Measurements from ENCODE around the gene OR5D14. TPM values are rescaled to one million over a fixed set of nuclear protein-coding genes. Genes with fewer than 3 reads are reported as not detected.

The OR5D14 gene
- not detected in 2 replicates for total RNA-seq

DNA sequence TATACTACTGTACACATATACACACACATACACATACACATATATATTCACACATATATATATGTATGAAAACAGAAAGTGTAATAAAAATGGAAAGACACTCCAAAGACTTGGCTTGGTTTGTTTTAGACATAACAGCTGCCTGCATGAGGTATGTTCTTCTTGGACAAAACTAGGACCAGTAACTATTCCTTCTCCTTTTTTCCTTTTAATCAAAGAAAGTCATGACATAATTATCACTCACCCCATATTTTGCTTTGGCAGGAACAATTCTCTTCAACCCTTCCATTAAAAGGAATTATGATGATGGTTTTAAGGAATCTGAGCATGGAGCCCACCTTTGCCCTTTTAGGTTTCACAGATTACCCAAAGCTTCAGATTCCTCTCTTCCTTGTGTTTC lies at the start of gene OR5D14:
TSS of gene OR5D14 (plus strand) at position 301 of the 400 bp plus-strand sequence. CDS start at position 301, 0 bp downstream.

DNA sequence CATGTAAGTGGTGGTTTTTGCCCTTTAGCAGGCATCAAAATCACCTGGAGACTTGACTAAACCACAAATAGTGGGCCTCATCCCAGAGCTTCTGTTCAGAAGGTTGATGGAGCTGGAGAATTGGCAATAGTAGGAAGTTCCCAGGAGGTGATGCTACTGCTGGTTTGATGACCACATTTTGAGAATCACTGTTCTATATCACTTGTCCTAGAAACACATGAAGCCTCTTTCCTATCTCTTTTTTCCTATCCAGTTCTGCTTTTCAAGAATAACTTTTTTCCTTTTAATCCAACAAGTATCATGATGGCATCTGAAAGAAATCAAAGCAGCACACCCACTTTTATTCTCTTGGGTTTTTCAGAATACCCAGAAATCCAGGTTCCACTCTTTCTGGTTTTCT lies 22.2 kb upstream of the OR5D14 start, which contains the start of gene OR5D13:
TSS of gene OR5D13 (plus strand) at position 301 of the 400 bp plus-strand sequence. CDS start at position 301, 0 bp downstream.

DNA sequence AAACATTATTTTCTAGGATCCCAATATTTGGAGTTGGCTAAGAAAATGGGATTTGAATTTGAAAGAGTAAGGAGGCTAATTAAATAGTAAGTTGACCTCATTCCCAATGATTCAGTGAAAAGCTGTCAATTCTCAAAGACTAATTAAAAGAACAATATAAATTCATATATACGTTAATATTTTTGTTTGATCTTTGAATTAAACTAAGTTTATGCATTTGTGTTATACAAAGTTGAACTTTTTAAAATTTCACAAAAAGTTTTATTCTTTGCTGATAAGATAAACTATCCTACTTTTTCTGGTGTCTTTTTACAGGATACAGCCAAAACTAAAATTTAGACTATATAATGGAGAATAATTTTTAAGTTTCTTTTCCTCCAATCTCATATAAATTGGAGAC lies 15.7 kb downstream of the OR5D14 start, which contains the start of gene OR5L1:
TSS of gene OR5L1 (plus strand) at position 301 of the 400 bp plus-strand sequence. CDS start 100 bp downstream, outside the sequence.

DNA sequence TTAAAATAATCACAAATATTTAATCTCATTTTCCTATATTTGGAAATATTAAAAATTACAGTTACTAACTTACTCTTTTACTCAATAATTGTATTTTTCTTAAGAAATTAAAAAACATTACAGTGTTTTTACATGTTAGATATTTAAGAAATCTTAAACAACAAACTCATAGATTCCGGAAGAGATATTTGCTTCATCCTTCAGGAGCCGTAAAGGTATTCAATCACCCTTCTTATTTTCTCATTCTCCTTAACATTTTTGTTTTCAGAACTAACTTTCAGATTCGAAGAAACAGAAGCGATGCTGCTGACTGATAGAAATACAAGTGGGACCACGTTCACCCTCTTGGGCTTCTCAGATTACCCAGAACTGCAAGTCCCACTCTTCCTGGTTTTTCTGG lies 24.0 kb downstream of the OR5D14 start, which contains the start of gene OR5D18:
TSS of gene OR5D18 (plus strand) at position 301 of the 400 bp plus-strand sequence. CDS start at position 301, 0 bp downstream.

DNA sequence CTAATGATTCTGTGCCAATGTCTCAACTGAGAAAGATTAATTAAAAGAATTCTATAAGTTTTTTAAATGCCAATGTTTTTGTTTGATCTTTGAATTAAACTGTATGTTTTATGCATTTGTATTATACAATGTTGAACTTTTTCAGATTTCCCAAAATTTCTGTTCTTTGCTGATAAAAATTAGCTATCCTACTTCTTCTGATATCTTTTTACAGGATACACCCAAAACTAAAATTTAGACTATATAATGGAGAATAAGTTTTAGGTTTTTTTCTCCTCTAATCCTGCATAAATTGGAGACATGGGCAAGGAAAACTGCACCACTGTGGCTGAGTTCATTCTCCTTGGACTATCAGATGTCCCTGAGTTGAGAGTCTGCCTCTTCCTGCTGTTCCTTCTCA lies 31.6 kb downstream of the OR5D14 start, which contains the start of gene OR5L2:
TSS of gene OR5L2 (plus strand) at position 301 of the 400 bp plus-strand sequence. CDS start at position 301, 0 bp downstream.

GRCh38 chr11:55838452-55838851 lies 43.1 kb downstream of the OR5D14 start, which contains the start of gene OR5D16:
Gene OR5D16, plus strand, starts transcription at chr11:55838752. Its CDS starts 0 bp downstream, at chr11:55838752.

Other genes starting within 250 kb of the OR5D14 start
- gene OR4C15, start 241.1 kb upstream of the OR5D14 start, total RNA-seq, result not detected in 2 replicates
- gene OR4C16, start 223.4 kb upstream of the OR5D14 start, total RNA-seq, result not detected in 2 replicates
- not detected in 2 replicates for gene OR4C11, start 187.9 kb upstream of the OR5D14 start, total RNA-seq
- gene OR4P4, start 160.4 kb upstream of the OR5D14 start, total RNA-seq, result not detected in 2 replicates
- not detected in 2 replicates for gene OR4S2, start 147.2 kb upstream of the OR5D14 start, total RNA-seq
- not detected in 2 replicates for gene OR4C6, start 133.4 kb upstream of the OR5D14 start, total RNA-seq
- not detected in 2 replicates for gene OR5D13, start 22.1 kb upstream of the OR5D14 start, total RNA-seq
- not detected in 2 replicates for gene OR5L1, start 15.8 kb downstream of the OR5D14 start, total RNA-seq
- gene OR5D18, start 24.1 kb downstream of the OR5D14 start, total RNA-seq, result not detected in 2 replicates
- gene OR5L2, start 31.7 kb downstream of the OR5D14 start, total RNA-seq, result not detected in 2 replicates
- gene OR5D16, start 43.2 kb downstream of the OR5D14 start, total RNA-seq, result not detected in 2 replicates
- gene TRIM51, start 87.7 kb downstream of the OR5D14 start, total RNA-seq, result not detected in 2 replicates
- gene OR5W2, start 119.0 kb downstream of the OR5D14 start, total RNA-seq, result not detected in 2 replicates
- gene OR5I1, start 140.8 kb downstream of the OR5D14 start, total RNA-seq, result not detected in 2 replicates
- not detected in 2 replicates for gene OR10AG1, start 174.4 kb downstream of the OR5D14 start, total RNA-seq
- gene OR5F1, start 199.1 kb downstream of the OR5D14 start, total RNA-seq, result not detected in 2 replicates
- not detected in 2 replicates for gene OR5AS1, start 232.1 kb downstream of the OR5D14 start, total RNA-seq

All from epithelial cell of umbilical artery (primary cell).